Esophagus squamous epithelium (tissue), 4 donors: ENCODE data around the gene ASIC1.

ENCODE experiments used
- CTCF ChIP-seq, 6 experiments: fragments of 450-650 bp in 4 of 6; fragments of 200-600 bp in 2 of 6; sonication (generic) in 2 of 6; IDR thresholded peaks; one replicate each; pipeline ENCODE4 v1.5.1; 2016 to 2019; ENCODE audit warnings: antibody characterized with exemption in 6 of 6, mild to moderate bottlenecking in 4 of 6, moderate library complexity in 4 of 6
- POLR2A ChIP-seq, 4 donors: fragments of 450-650 bp; IDR thresholded peaks; one replicate each; pipeline ENCODE4 v1.6.1; 2017; ENCODE audit warnings: antibody characterized with exemption in 4 of 4, mild to moderate bottlenecking in 4 of 4, moderate library complexity in 3 of 4

- no peak for TF ChIP-seq CTCF (IDR thresholded peaks at IDR 0.05)
- TF ChIP-seq POLR2A (IDR thresholded peaks at IDR 0.05), result no peak
These were observed 20.9 kb downstream of the ASIC1 start for GRCh38 chr12:50078281-50078680.
